Mammary epithelial cell (primary cell): ENCODE data around the gene EHD3.

Experiments
- EZH2 ChIP-seq: IDR thresholded peaks from 2 replicates; pipeline ENCODE4 v1.6.1; 2012; ENCODE audit warnings: low read length, inconsistent platforms, borderline replicate concordance
- TF ChIP-seq, protein P1 (sequence below), 2 donors: IDR thresholded peaks in 1 of 2; conservative IDR thresholded peaks in 1 of 2; 2 replicates each; pipeline ENCODE4 v1.5.1; 2011 to 2012; ENCODE audit warnings: inconsistent platforms in 2 of 2, low read length in 2 of 2, mild to moderate bottlenecking in 2 of 2, control low read depth in 1 of 2, low read depth in 1 of 2; ENCODE audit not compliant: insufficient read depth in 1 of 2; ENCODE audit errors: extremely low read depth in 1 of 2

DNA sequence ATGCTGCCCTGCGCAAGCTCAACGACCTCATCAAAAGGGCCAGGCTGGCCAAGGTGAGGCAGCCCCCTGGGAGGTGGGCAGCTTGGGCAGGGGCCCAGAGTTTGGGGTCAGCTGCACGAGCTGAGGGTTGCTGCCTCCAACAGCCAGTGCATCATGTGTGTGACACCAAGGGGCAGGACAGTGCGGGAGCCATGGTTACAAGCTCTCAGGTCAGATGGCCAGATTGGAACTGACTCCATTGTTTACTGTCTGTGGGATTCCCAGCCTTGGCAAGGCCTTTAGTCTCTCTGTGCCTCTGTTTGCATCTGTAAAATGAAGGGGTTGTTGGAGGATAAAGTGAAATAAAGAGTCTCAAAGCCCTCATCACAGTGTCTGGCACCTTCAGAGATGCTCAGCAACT lies 26.9 kb downstream of the EHD3 start:
- TF ChIP-seq, protein P1, sequence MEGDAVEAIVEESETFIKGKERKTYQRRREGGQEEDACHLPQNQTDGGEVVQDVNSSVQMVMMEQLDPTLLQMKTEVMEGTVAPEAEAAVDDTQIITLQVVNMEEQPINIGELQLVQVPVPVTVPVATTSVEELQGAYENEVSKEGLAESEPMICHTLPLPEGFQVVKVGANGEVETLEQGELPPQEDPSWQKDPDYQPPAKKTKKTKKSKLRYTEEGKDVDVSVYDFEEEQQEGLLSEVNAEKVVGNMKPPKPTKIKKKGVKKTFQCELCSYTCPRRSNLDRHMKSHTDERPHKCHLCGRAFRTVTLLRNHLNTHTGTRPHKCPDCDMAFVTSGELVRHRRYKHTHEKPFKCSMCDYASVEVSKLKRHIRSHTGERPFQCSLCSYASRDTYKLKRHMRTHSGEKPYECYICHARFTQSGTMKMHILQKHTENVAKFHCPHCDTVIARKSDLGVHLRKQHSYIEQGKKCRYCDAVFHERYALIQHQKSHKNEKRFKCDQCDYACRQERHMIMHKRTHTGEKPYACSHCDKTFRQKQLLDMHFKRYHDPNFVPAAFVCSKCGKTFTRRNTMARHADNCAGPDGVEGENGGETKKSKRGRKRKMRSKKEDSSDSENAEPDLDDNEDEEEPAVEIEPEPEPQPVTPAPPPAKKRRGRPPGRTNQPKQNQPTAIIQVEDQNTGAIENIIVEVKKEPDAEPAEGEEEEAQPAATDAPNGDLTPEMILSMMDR (conservative IDR thresholded peaks at IDR 0.05 in 1 of 2, IDR thresholded peaks at IDR 0.05 in 1 of 2; ENCODE audit: extremely low read depth in 1 of 2, insufficient read depth in 1 of 2, low read depth in 1 of 2, low read length in 2 of 2): no peak
- TF ChIP-seq EZH2: no peak
